T-cell (primary cell): Measurements from ENCODE around the gene CCNB3. TPM values are rescaled to one million over a fixed set of nuclear protein-coding genes. Genes with fewer than 3 reads are reported as not detected.
"Not testable (repeated sequence)": the region's sequence is repeated elsewhere in the genome, so short reads cannot be mapped to it uniquely, and the experiment has no call there.

Source experiments
- ATAC-seq, 4 experiments: fragments of 200-7000 bp in 3 of 4; fragments of 150-1000 bp in 1 of 4; cut with Tn5 transposase; replicated peaks in 1 of 4; 1 replicate in 3 of 4; 2 replicates in 1 of 4; pipeline ENCODE4 v1.10.0; 2021; ENCODE audit warnings: moderate library complexity in 3 of 4, mild to moderate bottlenecking in 2 of 4, moderate number of reproducible peaks in 1 of 4
- CTCF ChIA-PET, 2 donors: fragments of 300-600 bp; sonication (Branson Sonifier 250); formaldehyde crosslinking; loops; one replicate each; lab custom pipeline; 2022; ENCODE audit warnings: antibody characterized with exemption in 2 of 2; lab: Charles Lee
- POLR2A ChIA-PET, 2 donors: fragments of 300-600 bp; sonication (Branson Sonifier 250); formaldehyde crosslinking; loops; one replicate each; lab custom pipeline; 2022; ENCODE audit warnings: antibody characterized with exemption in 2 of 2; lab: Charles Lee
- DNase-seq, 35 experiments: peaks; one replicate each; pipeline versions ENCODE4 v3.0.0 to v3.0.0-alpha.2; 2013 to 2023
- H3K27ac ChIP-seq: one replicate; pipeline ENCODE4 v1.5.1; 2013; ENCODE audit warnings: low read length
- H3K27me3 ChIP-seq, 2 experiments: replicated peaks in 1 of 2; 1 replicate in 1 of 2; 2 replicates in 1 of 2; pipeline versions ENCODE4 v1.6.1 to v1.7.0; 2013; ENCODE audit warnings: low read length in 1 of 2, mixed read lengths in 1 of 2; ENCODE audit not compliant: control insufficient read depth in 2 of 2, insufficient read depth in 2 of 2; ENCODE audit errors: extremely low read depth in 1 of 2
- H3K36me3 ChIP-seq, 2 donors: 1 replicate in 1 of 2; 2 replicates in 1 of 2; pipeline versions ENCODE4 v1.6.1 to v1.7.0; 2013; ENCODE audit warnings: low read length in 1 of 2; ENCODE audit not compliant: control insufficient read depth in 2 of 2, insufficient read depth in 1 of 2; ENCODE audit errors: extremely low read depth in 1 of 2
- H3K4me1 ChIP-seq, 2 experiments: 1 replicate in 1 of 2; 2 replicates in 1 of 2; pipeline versions ENCODE4 v1.6.1 to v1.7.0; 2013; ENCODE audit warnings: low read length in 2 of 2, mixed read lengths in 1 of 2; ENCODE audit not compliant: insufficient read depth in 2 of 2, control insufficient read depth in 1 of 2; ENCODE audit errors: extremely low read depth in 1 of 2
- H3K4me3 ChIP-seq, 2 donors: 1 replicate in 1 of 2; 2 replicates in 1 of 2; pipeline versions ENCODE4 v1.5.1 to v1.7.0; 2013; ENCODE audit warnings: mild to moderate bottlenecking in 2 of 2, low read length in 1 of 2, moderate library complexity in 1 of 2; ENCODE audit not compliant: control insufficient read depth in 1 of 2; ENCODE audit errors: extremely low read depth in 1 of 2
- H3K9me3 ChIP-seq: 2 replicates; pipeline ENCODE4 v1.7.0; 2013
- H3K27ac Mint-ChIP-seq, 2 donors: one replicate each; pipeline ENCODE4 v1.8.0; 2020 to 2021; ENCODE audit warnings: mild to moderate bottlenecking in 2 of 2, mixed read lengths in 2 of 2
- H3K27me3 Mint-ChIP-seq, 2 donors: one replicate each; pipeline ENCODE4 v1.8.0; 2021 to 2022; ENCODE audit warnings: mixed read lengths in 2 of 2
- H3K36me3 Mint-ChIP-seq: one replicate; pipeline ENCODE4 v1.8.0; 2021; ENCODE audit warnings: mixed read lengths
- H3K4me1 Mint-ChIP-seq, 3 donors: one replicate each; pipeline ENCODE4 v1.8.0; 2020 to 2022; ENCODE audit warnings: mixed read lengths in 3 of 3, mild to moderate bottlenecking in 1 of 3
- H3K4me3 Mint-ChIP-seq, 3 donors: one replicate each; pipeline ENCODE4 v1.8.0; 2020 to 2022; ENCODE audit warnings: mild to moderate bottlenecking in 3 of 3, mixed read lengths in 3 of 3, moderate library complexity in 3 of 3
- H3K9me3 Mint-ChIP-seq, 3 donors: one replicate each; pipeline ENCODE4 v1.8.0; 2020 to 2022; ENCODE audit warnings: mixed read lengths in 3 of 3
- WGBS: methylation state at CpG from one replicate; pipeline ENCODE4 v1.1.5; 2013; ENCODE audit warnings: missing lambda C conversion rate; ENCODE audit not compliant: insufficient coverage; 5-methylcytosine and 5-hydroxymethylcytosine counted together
- total RNA-seq, 35 experiments: library from RNA in 6 of 35; stranded (reverse) in 6 of 35; fragments of 120-200 nt in 1 of 35; gene quantifications; one replicate each; pipeline versions ENCODE4 v1.2.1 to v1.2.4 and lab custom pipeline; 2013 to 2026

The CCNB3 gene
- total RNA-seq, 5 donors from 2014 or later (not counting 1 experiment from before 2014, with no cell fraction given), result 0.07 to 0.47 (median 0.41) TPM; not detected in 2

GRCh38 chrX:50332668-50333067 is 128.1 kb downstream of the CCNB3 start:
- CTCF ChIA-PET, result not testable (repeated sequence)

GRCh38 chrX:50333308-50333707 is 128.7 kb downstream of the CCNB3 start:
- Histone ChIP-seq H3K36me3 (no peaks in the 10 kb centered on the region), H3K4me3 (no peak overlapping the region), H3K27ac (no peak overlapping the region), H3K4me1 (no peaks in the 10 kb centered on the region), H3K9me3 (no peaks in the 10 kb centered on the region), H3K27me3 (no peaks in the 10 kb centered on the region)
- no peaks in the 10 kb centered on the region for H3K36me3 Mint-ChIP-seq
- H3K4me3 Mint-ChIP-seq, result no peak overlapping the region
- no peaks in the 10 kb centered on the region for H3K9me3 Mint-ChIP-seq
- POLR2A ChIA-PET, result no interaction called here
- DNase-seq (no peak), ATAC-seq (no peak)
- H3K4me1 Mint-ChIP-seq, result no peaks in the 10 kb centered on the region
- peaks cover 0 to 22% of the 10 kb centered on the region in 2 donors for H3K27me3 Mint-ChIP-seq
- CTCF ChIA-PET, result no interaction called here
- H3K27ac Mint-ChIP-seq, result no peak overlapping the region
- WGBS, result no CpG with 5 or more reads among the region's 6 CpGs

More at GRCh38 chrX:50332668-50333067, 128.1 kb downstream of the CCNB3 start:
- ATAC-seq, H3K36me3 Mint-ChIP-seq, H3K4me3 ChIP-seq, POLR2A ChIA-PET, H3K4me1 Mint-ChIP-seq, H3K27ac ChIP-seq, H3K27ac Mint-ChIP-seq, H3K9me3 ChIP-seq, H3K4me1 ChIP-seq, H3K36me3 ChIP-seq, H3K9me3 Mint-ChIP-seq, DNase-seq, H3K4me3 Mint-ChIP-seq, H3K27me3 ChIP-seq: not testable (repeated sequence)
- H3K27me3 Mint-ChIP-seq, result peaks cover 0 to 27% of the 10 kb centered on the region in 2 donors
- WGBS, result no CpG with 5 or more reads among the region's 5 CpGs

- no peaks in the 10 kb centered on the region for H3K36me3 Mint-ChIP-seq
- no peak for ATAC-seq
- no peak overlapping the region for H3K27ac ChIP-seq
- POLR2A ChIA-PET, result no interaction called here
- no peaks in the 10 kb centered on the region for H3K27me3 ChIP-seq
- H3K4me3 ChIP-seq, result no peak overlapping the region
- no peaks in the 10 kb centered on the region for H3K4me1 Mint-ChIP-seq
- no peak overlapping the region for H3K4me3 Mint-ChIP-seq
- H3K4me1 ChIP-seq, result no peaks in the 10 kb centered on the region
- CTCF ChIA-PET, result no interaction called here
- H3K9me3 Mint-ChIP-seq, result no peaks in the 10 kb centered on the region
- DNase-seq, result no peak
- peaks cover 0 to 12% of the 10 kb centered on the region in 2 donors for H3K27me3 Mint-ChIP-seq
- no peaks in the 10 kb centered on the region for H3K9me3 ChIP-seq
- H3K27ac Mint-ChIP-seq, result no peak overlapping the region
- H3K36me3 ChIP-seq, result no peaks in the 10 kb centered on the region
Observed at GRCh38 chrX:50343917-50344316, 139.4 kb downstream of the CCNB3 start.

DNA sequence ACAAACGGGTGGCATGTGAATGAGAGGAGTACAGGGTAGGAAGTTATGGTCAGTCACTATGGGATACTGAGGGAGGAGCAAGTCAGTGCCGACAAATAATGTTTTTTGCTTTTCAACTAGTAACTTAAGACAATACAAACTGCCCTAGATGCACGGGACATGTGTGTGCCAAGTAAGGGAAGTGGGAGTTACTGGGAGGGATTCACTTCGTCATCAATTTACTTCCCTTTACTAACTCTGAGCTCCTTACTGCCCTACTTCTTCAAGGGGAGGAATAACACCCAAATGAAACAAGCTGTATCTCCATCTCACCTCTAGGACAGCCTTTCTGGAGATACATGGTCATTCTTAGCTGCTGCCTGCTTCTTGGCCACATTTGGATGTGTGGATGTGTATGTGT is 168.4 kb downstream of the CCNB3 start:
- no peak overlapping the region for H3K27ac Mint-ChIP-seq
- Histone ChIP-seq H3K36me3 (no peaks in the 10 kb centered on the region), H3K4me3 (no peak overlapping the region), H3K27ac (no peak overlapping the region), H3K4me1 (no peaks in the 10 kb centered on the region), H3K9me3 (no peaks in the 10 kb centered on the region), H3K27me3 (no peaks in the 10 kb centered on the region)
- no peak for DNase-seq
- POLR2A ChIA-PET, result no interaction called here
- H3K36me3 Mint-ChIP-seq, result no peaks in the 10 kb centered on the region
- H3K4me1 Mint-ChIP-seq, result no peaks in the 10 kb centered on the region
- no peaks in the 10 kb centered on the region for H3K9me3 Mint-ChIP-seq
- CTCF ChIA-PET, result no interaction called here
- no peak for ATAC-seq
- H3K4me3 Mint-ChIP-seq, result no peak overlapping the region
- H3K27me3 Mint-ChIP-seq, result peaks cover 0 to 26% of the 10 kb centered on the region in 2 donors
- no CpG with 5 or more reads among the region's 4 CpGs for WGBS

DNA sequence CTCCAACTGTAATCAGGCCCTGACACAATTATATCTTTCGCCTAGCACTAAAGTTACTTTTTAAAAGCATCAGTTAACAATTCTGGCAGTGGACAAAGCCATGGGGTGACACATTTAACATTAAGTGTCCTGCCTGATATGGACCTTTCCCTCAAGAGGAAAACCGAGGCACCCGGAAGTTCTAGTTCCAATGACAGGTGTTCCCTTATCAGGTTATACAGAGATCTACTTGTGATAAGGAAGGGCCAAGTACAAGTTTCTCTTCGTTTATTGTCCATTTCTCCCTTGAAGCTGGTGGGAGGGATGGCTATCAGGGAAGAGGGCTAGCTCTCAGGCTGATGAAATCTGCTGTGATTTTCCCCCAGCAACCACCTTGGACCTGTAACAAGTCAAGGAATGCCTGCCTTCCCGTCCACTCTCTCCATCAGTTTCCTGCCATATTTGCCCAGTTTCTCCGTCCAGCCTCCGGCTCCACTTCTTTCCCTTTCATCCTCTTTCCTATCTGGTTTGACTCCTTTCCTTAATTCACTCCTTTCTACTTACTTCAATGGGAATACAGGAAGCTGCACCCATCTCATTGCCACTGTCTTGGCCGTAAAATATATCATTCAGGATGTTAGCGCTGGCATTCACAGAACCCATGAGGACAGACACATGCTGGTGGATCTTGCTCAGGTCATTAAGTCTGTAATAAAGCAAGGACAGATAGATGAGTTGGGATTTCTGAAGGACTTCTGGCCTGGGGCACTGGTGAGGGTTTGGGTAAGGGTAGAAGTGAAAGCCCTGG is 171.1 kb downstream of the CCNB3 start:
- no peaks in the 10 kb centered on the region for H3K4me1 Mint-ChIP-seq
- H3K9me3 ChIP-seq, result no peaks in the 10 kb centered on the region
- POLR2A ChIA-PET, result no interaction called here
- no peak for DNase-seq
- no peaks in the 10 kb centered on the region for H3K36me3 Mint-ChIP-seq
- no peaks in the 10 kb centered on the region for H3K4me1 ChIP-seq
- H3K36me3 ChIP-seq, result no peaks in the 10 kb centered on the region
- no peak overlapping the region for H3K27ac Mint-ChIP-seq
- CTCF ChIA-PET, result no interaction called here
- no peak overlapping the region for H3K4me3 ChIP-seq
- H3K27me3 ChIP-seq, result no peaks in the 10 kb centered on the region
- H3K27me3 Mint-ChIP-seq, result peaks cover 0 to 27% of the 10 kb centered on the region in 2 donors
- no peak for ATAC-seq
- no peak overlapping the region for H3K4me3 Mint-ChIP-seq
- WGBS, result 88% methylated on average over 1 of the region's 9 CpGs
- H3K27ac ChIP-seq, result no peak overlapping the region
- no peaks in the 10 kb centered on the region for H3K9me3 Mint-ChIP-seq

- Histone ChIP-seq H3K9me3 (no peaks in the 10 kb centered on the region), H3K27me3 (no peaks in the 10 kb centered on the region), H3K27ac (no peak overlapping the region), H3K4me3 (no peak overlapping the region), H3K36me3 (no peaks in the 10 kb centered on the region), H3K4me1 (no peaks in the 10 kb centered on the region)
- 60% methylated on average over 1 of the region's 5 CpGs for WGBS
- Mint-ChIP-seq H3K4me1 (no peaks in the 10 kb centered on the region), H3K36me3 (no peaks in the 10 kb centered on the region), H3K9me3 (no peaks in the 10 kb centered on the region), H3K27ac (no peak overlapping the region), H3K27me3 (peaks cover 0 to 22% of the 10 kb centered on the region in 2 donors), H3K4me3 (no peak overlapping the region)
- CTCF ChIA-PET, result no interaction called here
- peak in 2 of 35 experiments; percentile 0 for DNase-seq
- no peak for ATAC-seq
- POLR2A ChIA-PET, result no interaction called here
Observed at GRCh38 chrX:50381729-50382415, 177.3 kb downstream of the CCNB3 start.
